Dedifferentiated amniotic fluid mesenchymal stem cell (primary cell): ENCODE measurements around the gene SPOCK3.
"Not testable (repeated sequence)": the region's sequence is repeated elsewhere in the genome, so short reads cannot be mapped to it uniquely, and the experiment has no call there.

ENCODE experiments used
- DNase-seq: peaks from one replicate; pipeline ENCODE4 v3.0.0-alpha.2; 2016; ENCODE audit errors: extremely low spot score

Gene SPOCK3

GRCh38 chr4:167234316-167234881 is at the start of gene SPOCK3:
TSS of gene SPOCK3 (minus strand) at chr4:167234494.
- DNase-seq, result peak; percentile 42

GRCh38 chr4:167282171-167282864 is 48.0 kb upstream of the SPOCK3 start:
- DNase-seq, result no peak

- not testable (repeated sequence) for DNase-seq
These were observed 47.3 kb upstream of the SPOCK3 start for GRCh38 chr4:167281545-167281944.

- DNase-seq, result peak; percentile 88
These were observed 40.1 kb upstream of the SPOCK3 start for GRCh38 chr4:167274351-167274750.

- DNase-seq, result no peak
These were observed 30.9 kb upstream of the SPOCK3 start for GRCh38 chr4:167265231-167265630.

- DNase-seq, result no peak
These were observed 14.0 kb upstream of the SPOCK3 start for GRCh38 chr4:167248271-167248670.

- no peak for DNase-seq
These were observed 5.3 kb upstream of the SPOCK3 start for GRCh38 chr4:167239627-167240026.

GRCh38 chr4:167238226-167238625 is 3.9 kb upstream of the SPOCK3 start:
- no peak for DNase-seq

GRCh38 chr4:167233685-167234315 is 494 bp downstream of the SPOCK3 start:
- DNase-seq, result no peak

GRCh38 chr4:167232805-167233684 is 1.2 kb downstream of the SPOCK3 start:
- no peak for DNase-seq

GRCh38 chr4:167230744-167231143 is 3.5 kb downstream of the SPOCK3 start:
- no peak for DNase-seq

- no peak for DNase-seq
These were observed 12.2 kb downstream of the SPOCK3 start for GRCh38 chr4:167222099-167222498.

GRCh38 chr4:167221084-167221483 is 13.2 kb downstream of the SPOCK3 start:
- DNase-seq, result no peak

GRCh38 chr4:167218022-167218608 is 16.2 kb downstream of the SPOCK3 start:
- no peak for DNase-seq

GRCh38 chr4:167216783-167217182 is 17.5 kb downstream of the SPOCK3 start:
- no peak for DNase-seq

- DNase-seq, result no peak
These were observed 24.1 kb downstream of the SPOCK3 start for GRCh38 chr4:167210166-167210565.

- DNase-seq, result no peak
These were observed 37.8 kb downstream of the SPOCK3 start for GRCh38 chr4:167196344-167197012.

GRCh38 chr4:167190379-167190778 is 43.9 kb downstream of the SPOCK3 start:
- DNase-seq, result no peak

- DNase-seq, result no peak
These were observed 48.8 kb downstream of the SPOCK3 start for GRCh38 chr4:167185465-167185864.

- DNase-seq, result no peak
These were observed 51.3 kb downstream of the SPOCK3 start for GRCh38 chr4:167183036-167183435.

GRCh38 chr4:167177925-167178324 is 56.4 kb downstream of the SPOCK3 start:
- no peak for DNase-seq
